Middle frontal gyrus (tissue), 1 donor: ENCODE data around the gene ARRDC3.
"Not testable (repeated sequence)": the region's sequence is repeated elsewhere in the genome, so short reads cannot be mapped to it uniquely, and the experiment has no call there.

Experiments
- DNase-seq: peaks from one replicate; pipeline ENCODE4 v3.0.0-alpha.2; 2015; ENCODE audit warnings: low spot score; ENCODE audit errors: extremely low spot score

Gene ARRDC3, protein sequence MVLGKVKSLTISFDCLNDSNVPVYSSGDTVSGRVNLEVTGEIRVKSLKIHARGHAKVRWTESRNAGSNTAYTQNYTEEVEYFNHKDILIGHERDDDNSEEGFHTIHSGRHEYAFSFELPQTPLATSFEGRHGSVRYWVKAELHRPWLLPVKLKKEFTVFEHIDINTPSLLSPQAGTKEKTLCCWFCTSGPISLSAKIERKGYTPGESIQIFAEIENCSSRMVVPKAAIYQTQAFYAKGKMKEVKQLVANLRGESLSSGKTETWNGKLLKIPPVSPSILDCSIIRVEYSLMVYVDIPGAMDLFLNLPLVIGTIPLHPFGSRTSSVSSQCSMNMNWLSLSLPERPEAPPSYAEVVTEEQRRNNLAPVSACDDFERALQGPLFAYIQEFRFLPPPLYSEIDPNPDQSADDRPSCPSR

DNA sequence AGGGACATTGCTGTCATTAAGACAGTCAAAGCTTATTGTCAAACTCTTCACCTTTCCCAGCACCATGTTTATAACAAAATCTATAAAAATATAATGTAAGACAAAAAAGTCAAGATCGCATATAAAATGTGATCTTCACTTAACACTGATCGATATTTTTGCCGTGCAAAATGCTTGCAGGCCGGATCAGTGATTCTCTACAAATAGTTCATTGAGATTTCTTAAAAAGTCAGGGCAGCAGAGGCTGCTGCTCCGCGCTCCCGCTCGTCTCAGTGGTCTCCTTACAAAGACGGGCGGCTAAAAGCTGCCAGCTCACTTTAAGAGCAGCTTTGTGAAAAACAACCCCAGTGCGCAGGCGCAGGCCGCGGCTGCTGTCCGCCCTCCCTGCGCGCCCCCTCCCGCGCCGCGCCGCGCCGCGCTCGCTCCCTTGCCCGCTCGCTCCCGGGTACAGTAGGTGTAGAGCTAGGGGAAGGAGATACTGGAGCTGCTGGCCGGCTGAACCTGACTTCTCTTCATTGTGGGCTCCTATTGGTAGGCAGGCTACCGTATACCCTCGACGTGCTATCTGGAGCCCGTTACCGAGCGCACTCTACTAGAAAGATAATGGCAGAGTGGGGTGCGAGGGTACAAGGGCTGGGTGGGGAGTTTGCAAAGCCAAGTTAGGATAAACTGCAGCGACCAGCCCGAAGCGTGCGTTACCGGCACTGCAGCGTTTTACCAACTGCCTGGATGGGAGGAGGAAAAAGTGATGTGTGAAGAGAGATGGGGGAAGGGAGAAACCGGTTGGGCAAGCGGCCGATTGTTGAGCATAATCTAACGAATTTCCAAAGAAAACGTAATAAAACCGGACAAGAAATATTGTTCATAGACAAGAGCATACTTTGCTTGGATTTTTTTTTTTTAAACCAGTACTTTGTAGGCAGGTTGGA, at the start of gene ARRDC3:
Gene ARRDC3 (minus strand): TSS at position 291 of the 929 bp plus-strand sequence. CDS start 225 bp downstream, at position 66.
- peak; percentile 94 for DNase-seq

DNA sequence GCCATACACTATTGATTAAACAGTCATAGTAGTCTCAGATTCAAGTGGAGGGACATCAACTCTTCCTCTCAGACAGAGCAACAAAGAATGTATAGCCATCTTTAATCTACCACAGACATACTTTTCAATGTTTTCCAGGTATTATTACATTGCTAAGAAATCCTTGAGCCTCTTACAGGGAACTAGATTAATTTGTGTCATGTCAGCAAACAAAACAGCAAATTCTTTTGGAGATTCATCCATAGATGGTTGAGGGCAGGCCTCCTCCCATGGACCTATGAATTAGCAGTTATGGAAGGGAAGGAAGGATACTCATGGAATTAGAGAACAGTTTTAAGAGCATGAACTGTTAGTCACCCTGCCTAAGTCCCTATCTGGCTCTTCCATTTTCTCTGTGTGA, 47.8 kb upstream of the ARRDC3 start:
- DNase-seq, result no peak

DNA sequence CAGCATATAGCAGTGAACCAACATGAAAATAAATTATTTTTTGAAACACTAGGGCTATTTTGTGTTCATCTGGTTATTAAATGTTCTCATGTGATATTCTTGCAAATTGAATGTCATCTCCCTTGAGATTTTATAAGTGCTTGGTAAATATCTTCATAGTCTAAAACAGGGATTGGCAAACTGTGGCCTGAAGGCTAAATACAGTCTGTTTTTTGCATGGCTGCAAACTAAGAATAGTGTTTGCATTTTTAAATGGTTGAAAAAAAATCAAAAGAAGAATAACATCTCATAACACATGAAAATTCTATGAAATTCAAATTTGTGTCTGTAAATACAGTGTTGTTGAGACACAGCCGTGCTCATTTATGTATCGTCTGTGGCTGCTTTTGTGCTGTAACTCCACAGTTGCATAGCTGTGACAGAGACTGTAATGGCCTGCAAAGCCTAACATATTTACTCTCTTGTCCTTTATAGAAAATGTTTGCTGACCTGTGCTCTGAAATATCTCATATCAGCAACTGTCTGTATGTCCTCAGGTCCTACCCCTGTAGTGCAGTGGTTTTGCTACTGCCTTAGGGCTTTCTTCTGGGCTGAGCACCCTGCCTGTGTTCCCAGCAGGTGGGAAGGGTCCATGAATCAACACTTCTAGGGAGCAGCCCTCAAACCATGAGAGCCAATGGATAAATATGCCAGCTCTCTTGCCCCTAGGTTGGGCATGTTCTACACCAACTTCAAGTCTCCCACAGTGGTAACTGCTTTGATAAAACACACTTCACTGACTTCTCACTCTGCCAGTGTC, 41.7 kb upstream of the ARRDC3 start:
- DNase-seq, result no peak

DNA sequence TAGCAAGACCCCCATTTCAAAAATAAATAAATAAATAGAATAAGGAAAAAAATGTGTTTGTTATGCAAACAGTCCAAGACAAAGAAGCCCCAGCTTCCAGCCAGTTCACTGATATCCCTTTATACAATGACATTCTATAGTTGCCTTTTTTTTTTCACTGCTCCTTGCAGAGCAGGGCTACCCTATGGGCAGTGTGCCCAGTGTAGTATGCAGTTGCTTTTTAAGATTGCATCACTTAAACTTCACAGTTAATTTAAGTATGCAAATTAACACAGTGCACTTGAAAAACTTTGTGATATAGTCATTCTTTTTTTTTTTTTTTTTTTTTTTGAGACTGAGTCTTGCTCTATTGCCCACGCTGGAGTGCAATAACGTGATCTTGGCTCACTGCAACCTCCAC, 40.8 kb upstream of the ARRDC3 start:
- DNase-seq, result no peak

DNA sequence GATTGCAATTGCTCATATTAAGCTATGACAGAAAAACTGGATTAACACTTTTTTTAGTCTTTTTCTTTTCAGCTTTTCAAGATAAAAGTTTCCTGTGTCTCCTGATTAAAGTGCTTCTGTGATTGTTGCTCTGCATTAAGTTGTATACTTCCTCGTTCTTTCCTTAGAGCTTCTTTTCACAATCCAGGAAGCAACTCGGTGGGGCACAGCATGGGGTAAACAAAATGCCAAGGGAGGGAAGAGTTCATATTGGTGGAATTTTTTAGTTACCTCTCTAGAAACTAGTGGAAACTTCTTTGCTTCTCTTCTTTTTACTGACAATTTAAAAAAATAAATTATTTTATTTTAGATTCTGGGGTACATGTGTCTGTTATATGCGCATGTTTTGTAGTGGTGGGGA, 37.8 kb upstream of the ARRDC3 start:
- DNase-seq, result no peak

DNA sequence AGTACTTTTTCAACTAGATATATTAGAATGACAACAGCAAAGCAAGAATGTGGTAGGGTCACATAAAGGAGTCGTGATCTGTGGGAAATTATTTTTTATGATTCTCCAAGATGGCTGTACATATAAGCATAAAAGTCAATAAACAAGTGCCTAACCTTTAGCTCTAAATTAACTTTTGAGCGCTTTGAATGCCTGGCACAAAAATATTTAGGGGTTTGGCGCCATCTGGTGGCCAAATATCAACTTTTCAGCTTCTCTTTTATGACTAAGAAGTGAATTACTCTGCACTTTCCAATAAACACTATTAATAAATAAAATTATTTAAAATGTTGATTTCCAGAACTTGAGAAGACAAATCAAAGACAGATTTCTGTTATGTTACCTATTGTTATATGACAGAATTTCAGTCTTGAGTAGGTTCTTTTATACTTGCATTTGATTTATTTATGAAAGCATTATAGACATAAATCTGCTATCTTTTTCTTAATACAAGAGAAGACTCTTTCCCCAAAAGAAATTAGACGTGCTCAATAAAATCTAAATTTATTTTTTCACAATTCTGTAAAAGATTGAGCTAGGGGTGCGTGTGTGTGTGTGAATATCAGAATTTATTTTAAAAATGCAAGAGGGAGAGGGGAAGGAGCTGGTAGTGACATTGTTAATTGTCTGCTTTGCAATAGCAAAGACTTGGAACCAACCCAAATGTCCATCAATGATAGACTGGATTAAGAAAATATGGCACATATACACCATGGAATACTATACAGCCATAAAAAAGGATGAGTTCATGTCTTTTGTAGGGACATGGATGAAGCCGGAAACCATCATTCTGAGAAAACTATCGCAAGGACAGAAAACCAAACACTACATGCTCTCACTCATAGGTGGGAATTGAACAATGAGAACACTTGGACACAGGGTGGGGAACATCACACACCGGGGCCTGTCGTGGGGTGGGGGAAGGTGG, 36.7 kb upstream of the ARRDC3 start:
- DNase-seq, result peak; percentile 63

DNA sequence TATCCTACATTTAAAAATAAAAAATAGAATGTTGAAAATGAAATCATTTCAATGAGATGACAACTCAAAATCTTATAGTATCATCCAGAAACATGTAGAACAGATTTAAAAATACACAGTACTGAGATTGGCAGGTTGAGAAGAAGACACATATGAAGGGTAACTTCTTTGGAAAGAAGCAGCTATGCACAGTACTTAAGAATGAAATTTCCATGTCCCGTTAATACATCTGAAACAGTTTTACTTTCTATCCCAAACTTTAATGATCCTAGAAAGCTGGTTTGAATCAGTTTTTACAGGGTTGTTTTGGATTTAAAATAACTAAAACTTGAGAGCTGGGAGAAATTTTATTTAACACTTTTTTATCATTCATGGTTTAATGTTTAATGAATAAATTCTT, 36.0 kb upstream of the ARRDC3 start:
- DNase-seq, result no peak

DNA sequence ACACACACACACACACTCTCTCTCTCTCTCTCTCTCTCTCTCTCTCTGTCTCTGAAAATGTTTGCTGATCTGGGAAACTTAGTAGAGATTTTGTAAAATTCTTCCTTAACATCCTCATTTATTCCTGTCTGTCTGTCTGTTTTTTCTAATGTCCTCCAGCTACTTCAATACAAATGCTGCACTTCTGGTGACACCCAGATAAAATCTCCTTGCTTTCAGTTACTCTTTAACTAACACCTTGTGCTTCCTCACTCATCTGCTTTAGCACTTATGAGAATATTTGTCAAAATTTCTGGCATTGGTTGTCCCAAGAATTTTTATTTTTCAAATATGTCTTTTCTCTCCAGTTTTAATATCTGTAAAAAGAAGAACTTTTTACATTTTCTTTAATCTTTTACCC, 35.0 kb upstream of the ARRDC3 start:
- no peak for DNase-seq

DNA sequence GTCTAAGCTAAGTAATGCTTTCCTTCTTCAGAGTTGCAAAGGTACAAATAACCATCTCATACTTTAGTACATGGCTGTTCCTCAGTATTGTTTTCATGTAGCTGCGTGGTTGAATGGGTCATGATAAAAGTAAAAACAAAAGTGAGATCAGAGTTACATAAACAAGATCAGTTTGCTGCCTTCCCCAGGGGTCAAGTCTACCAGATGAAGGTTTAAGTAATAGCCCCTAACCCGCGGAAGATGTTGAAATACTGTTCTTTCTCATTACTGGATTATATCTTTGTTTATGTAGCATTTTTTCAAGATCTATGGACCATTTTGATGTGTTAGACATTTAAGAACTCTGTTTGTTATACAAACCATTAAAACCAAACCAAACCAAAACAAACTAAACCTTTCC, 34.1 kb upstream of the ARRDC3 start:
- DNase-seq, result no peak

DNA sequence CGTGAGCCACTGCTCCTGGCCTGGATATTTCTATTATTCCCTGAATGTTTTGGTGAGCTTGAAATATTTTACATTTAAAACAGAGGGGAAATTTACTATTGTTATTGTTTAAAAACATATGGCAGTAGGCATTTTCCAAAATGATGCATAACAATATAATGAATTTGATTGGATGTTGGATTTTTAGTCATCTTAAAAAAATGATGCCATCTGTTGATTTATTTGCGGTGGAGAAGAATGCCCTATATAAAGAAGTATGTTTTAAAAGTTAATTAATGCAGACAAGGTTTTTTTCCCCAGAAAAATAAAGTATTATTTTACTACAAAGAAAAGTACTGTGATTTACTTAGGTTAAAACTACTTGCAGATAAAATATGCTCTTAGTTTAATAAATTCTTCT, 33.4 kb upstream of the ARRDC3 start:
- no peak for DNase-seq

DNA sequence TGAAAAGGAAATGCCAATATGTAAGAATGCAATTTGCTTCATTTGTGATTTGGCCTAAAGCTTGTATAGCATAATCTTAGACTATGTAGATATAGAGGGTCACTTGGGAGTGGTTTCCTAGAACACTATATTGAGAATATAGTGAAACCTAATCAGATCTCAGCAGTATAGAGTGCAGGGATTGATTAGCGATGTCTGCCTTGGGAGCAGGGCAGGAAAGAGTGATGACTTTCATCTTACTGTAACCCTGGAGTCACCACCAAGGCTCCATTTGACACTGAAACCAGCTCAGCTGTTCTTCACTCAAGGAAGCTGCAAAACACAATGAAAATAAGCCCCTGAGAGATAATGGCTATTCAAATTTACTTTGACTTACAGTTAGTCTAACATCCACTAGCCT, 26.2 kb upstream of the ARRDC3 start:
- DNase-seq, result no peak

DNA sequence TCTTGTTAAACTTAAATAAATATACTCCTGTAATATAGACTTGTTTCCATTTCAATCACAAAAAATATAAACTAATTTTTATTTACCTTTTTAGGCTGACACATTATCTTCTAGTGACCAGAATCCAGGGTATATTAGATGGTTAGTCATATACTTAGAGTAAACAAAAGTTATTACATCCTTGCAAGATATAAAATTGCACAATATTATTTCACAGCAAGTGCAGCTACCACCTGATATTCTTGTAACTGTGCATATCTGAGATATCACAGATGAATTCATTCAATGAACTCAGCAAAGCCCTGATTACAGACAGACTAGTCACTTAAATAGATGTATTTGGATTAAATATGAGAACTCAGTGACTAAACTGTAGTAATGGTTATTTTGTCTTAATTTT, 25.6 kb upstream of the ARRDC3 start:
- DNase-seq, result no peak

DNA sequence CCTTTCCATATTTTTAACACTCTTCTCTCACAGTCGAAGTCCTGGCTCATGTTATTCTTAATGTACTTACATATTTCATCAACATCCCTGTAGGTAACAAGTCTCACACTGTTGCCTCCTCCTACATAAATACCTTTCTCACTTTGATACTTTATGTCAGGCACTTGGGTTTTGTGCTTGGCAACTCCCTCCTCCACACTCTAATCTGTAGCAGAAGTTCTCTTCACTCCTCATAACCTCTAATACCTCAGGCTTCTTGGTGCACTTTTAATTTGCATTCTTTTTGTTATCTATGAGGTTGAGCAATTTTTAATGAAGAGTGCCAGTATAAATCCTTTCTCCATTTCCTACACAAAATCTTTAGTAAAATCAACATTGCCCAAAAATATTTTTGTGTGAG, 24.1 kb upstream of the ARRDC3 start:
- no peak for DNase-seq

DNA sequence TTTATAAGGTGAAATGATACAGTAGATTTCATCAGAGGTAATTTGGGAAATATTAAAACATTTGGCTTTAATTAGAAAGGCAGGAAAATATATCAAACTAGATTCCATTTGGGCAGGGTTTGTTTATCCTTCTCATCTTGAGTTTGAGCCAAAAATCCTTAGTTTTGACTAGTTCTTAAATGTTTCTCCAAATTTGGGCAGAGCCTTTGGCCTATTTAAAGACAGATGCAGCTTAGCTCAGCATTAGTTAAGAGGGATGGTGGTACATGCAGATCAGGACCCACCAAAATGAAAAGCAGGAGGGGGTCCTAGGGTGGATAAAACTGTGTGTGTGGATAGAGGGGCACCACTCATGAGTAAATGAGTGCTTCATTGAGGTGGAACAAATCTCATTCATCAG, 20.3 kb upstream of the ARRDC3 start:
- no peak for DNase-seq

DNA sequence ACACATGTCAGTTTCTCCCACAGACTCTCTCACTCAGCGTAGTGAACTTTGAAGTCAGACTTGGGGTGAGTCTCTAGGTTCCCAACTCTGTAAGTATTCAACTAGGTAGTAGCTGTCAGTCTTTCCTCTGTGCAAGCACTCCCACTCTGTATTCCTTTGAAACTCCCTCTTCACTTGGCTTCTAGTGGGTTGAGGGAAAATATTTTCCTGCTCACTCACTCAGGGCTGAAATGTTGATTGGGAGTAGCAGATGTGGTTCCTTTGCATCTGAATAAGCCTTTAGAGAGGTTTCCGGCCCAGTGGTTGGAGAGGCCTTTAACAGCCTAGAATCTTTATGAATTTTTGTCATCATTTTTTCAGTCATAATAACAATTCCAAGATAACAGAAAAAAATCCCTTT, 18.1 kb upstream of the ARRDC3 start:
- no peak for DNase-seq

DNA sequence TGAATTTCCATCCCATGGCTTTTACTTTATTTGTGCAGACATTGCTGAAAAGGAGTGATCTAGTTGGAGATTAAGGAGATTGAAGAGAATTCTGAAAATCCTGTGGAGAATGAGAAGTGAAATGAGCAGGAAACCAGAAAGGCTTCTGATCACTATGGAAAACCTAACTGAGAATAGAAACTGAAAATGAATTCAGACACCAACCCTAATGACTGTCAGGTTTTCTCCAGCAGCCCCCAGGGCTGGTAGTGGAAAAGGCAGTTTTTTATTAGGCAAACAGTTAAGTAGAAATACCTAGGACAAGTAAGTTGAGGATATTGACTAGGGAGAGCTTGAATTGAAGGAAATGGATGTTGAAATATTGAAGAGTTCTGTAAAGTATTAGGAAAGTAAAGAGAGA, 14.7 kb upstream of the ARRDC3 start:
- DNase-seq, result no peak

DNA sequence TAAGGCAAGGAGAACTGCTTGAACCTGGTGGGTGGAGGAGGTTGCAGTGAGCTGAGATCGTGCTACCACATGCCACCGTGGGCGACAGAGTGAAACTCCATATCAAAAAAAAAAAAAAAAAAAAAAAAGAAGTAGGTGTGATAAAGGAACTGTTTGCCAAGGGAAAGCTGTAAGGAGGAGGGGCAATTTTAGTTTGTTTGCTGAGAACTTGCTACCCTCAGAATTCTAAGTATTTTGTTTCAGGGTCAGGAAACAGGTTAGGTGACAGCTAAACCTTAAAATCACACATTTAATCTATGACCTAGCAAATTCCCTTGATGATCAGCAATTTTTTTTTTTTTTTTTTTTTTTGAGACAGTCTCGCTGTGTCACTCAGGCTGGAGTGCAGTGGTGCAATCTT, 7.2 kb upstream of the ARRDC3 start:
- no peak for DNase-seq

DNA sequence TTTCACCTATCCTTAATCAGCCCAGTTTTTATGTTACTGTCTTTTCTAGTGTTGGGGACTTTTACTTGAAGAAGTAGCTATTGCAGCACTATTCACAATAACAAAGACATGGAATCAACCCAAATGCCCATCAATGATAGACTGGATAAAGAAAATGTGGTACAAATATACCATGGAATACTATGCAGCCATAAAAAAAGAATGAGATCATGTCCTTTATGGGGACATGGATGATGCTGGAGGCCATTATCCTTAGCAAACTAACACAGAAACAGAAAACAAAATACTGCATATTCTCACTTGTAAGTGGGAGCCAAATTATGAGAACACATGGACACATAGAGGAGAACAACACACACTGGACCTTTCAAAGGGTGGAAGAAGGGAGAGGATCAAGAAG, 6.4 kb upstream of the ARRDC3 start:
- not testable (repeated sequence) for DNase-seq

DNA sequence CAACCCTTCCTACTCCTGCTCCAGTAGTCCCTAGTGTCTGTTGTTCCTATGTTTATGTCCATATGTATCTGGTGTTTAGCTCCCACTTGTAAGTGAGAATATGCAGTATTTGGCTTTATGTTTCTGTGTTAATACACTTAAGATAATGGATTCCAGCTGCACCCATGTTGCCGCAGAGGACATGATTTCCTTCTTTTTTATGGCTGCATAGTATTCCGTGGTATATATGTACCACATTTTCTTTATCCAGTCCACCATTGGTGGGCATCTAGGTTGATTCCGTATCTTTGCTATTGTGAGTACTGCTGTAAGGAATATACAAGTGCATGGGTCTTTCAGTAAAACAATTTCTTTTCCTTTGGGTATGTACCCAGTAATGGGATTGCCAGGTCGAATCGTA, 5.2 kb upstream of the ARRDC3 start:
- no peak for DNase-seq

DNA sequence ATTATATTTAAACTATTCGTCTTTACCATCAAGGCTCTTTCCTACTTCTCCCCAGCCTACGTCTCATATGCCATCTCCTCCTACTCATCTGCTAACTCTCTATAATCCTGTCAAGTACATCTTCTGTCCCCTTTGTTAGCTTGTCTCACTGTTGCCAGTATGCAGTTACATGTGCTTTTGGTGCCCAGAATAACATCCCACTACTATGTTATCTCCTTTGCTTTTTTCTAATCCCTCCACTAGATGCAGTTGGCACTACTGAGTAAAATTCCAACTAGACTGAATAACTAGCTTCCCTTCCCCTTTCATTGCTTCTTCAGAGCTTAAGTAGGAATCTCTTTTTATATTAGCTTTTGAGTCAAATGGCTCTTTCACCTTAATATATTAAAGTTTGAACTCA, 3.0 kb upstream of the ARRDC3 start:
- no peak for DNase-seq
